Mammary epithelial cell (primary cell): ENCODE data around the gene FAM89A.
"Not testable (repeated sequence)": the region's sequence is repeated elsewhere in the genome, so short reads cannot be mapped to it uniquely, and the experiment has no call there.

ENCODE experiments used
- CTCF ChIP-seq, 2 donors: IDR thresholded peaks in 1 of 2; conservative IDR thresholded peaks in 1 of 2; 2 replicates each; pipeline ENCODE4 v1.5.1; 2011 to 2012; ENCODE audit warnings: inconsistent platforms in 2 of 2, low read length in 2 of 2, mild to moderate bottlenecking in 2 of 2, control low read depth in 1 of 2, low read depth in 1 of 2; ENCODE audit not compliant: insufficient read depth in 1 of 2; ENCODE audit errors: extremely low read depth in 1 of 2
- EZH2 ChIP-seq: IDR thresholded peaks from 2 replicates; pipeline ENCODE4 v1.6.1; 2012; ENCODE audit warnings: low read length, inconsistent platforms, borderline replicate concordance

DNA sequence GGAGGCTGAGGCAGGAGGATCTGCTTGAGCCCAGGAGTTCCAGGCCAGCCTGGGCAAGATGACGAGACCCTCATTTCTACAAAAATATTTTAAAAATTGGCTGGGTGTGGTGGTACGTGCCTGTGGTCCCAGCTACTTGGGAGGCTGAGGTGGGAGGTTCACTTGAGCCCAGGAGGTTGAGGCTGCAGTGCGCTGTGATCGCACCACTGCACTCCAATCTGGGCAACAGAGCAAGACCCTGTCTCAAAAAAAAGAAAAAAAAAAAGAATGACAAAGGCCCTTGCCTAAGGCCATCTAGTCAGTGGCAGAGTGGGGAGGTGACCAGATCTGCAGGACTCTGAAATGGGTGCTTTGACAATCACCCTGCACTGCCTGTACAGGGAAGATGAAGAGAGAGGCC lies 10.8 kb downstream of the FAM89A start:
- not testable (repeated sequence) for TF ChIP-seq CTCF (conservative IDR thresholded peaks at IDR 0.05 in 1 of 2, IDR thresholded peaks at IDR 0.05 in 1 of 2; ENCODE audit: extremely low read depth in 1 of 2, insufficient read depth in 1 of 2, low read depth in 1 of 2, low read length in 2 of 2); EZH2
